Neural crest cell (in vitro differentiated cells): ENCODE measurements around the gene AP1B1. TPM values are rescaled to one million over a fixed set of nuclear protein-coding genes. Genes with fewer than 3 reads are reported as not detected.
"Not testable (repeated sequence)": the region's sequence is repeated elsewhere in the genome, so short reads cannot be mapped to it uniquely, and the experiment has no call there.

Experiments
- DNase-seq: peaks from one replicate; pipeline ENCODE4 v3.0.0; 2021; ENCODE audit warnings: low read depth, mixed read lengths, low spot score
- H3K27ac Mint-ChIP-seq: one replicate; pipeline ENCODE4 v1.8.0; 2021; ENCODE audit warnings: mild to moderate bottlenecking, mixed read lengths; ENCODE audit not compliant: unreplicated experiment
- H3K27me3 Mint-ChIP-seq: 2 replicates; pipeline ENCODE4 v1.8.0; 2021; ENCODE audit warnings: low read depth, mild to moderate bottlenecking, mixed read lengths
- H3K36me3 Mint-ChIP-seq: 2 replicates; pipeline ENCODE4 v1.8.0; 2021; ENCODE audit warnings: low read depth, mild to moderate bottlenecking, mixed read lengths
- H3K4me1 Mint-ChIP-seq: 2 replicates; pipeline ENCODE4 v1.8.0; 2021; ENCODE audit warnings: mixed read lengths
- H3K4me3 Mint-ChIP-seq: one replicate; pipeline ENCODE4 v1.8.0; 2021; ENCODE audit warnings: mild to moderate bottlenecking, mixed read lengths
- H3K9me3 Mint-ChIP-seq: 2 replicates; pipeline ENCODE4 v1.8.0; 2021; ENCODE audit warnings: mixed read lengths
- CTCF ChIP-seq: fragments of 200-600 bp; sonication (generic); conservative IDR thresholded peaks from 2 replicates; pipeline ENCODE4 v1.5.0; 2021; ENCODE audit warnings: antibody characterized with exemption, mild to moderate bottlenecking
- total RNA-seq: library from RNA; stranded (reverse); gene quantifications from 2 replicates; pipeline ENCODE4 v1.2.1, GENCODE V29; 2021

The AP1B1 gene
- total RNA-seq, 1 donor from 2014 or later = 58.4 TPM

- Mint-ChIP-seq H3K4me3 (peak overlapping the region; percentile 50), H3K4me1 (peaks cover 33% of the 10 kb centered on the region), H3K9me3 (no peaks in the 10 kb centered on the region), H3K27me3 (no peaks in the 10 kb centered on the region), H3K36me3 (no peaks in the 10 kb centered on the region), H3K27ac (peak overlapping the region; percentile 58)
- no peak for TF ChIP-seq CTCF
- DNase-seq = peak; percentile 47
Measured at GRCh38 chr22:29369460-29369859, 18.9 kb downstream of the AP1B1 start.

- DNase-seq = peak; percentile 55
- Mint-ChIP-seq H3K36me3 (peaks cover 3% of the 10 kb centered on the region), H3K9me3 (no peaks in the 10 kb centered on the region), H3K4me3 (no peak overlapping the region), H3K27ac (no peak overlapping the region), H3K4me1 (peaks cover 5% of the 10 kb centered on the region), H3K27me3 (no peaks in the 10 kb centered on the region)
- peak; percentile 65 for TF ChIP-seq CTCF
Measured at GRCh38 chr22:29359469-29359868, 28.9 kb downstream of the AP1B1 start.

GRCh38 chr22:29357193-29357890 is 31.0 kb downstream of the AP1B1 start:
- not testable (repeated sequence) for H3K27me3 Mint-ChIP-seq, DNase-seq, H3K36me3 Mint-ChIP-seq, H3K4me3 Mint-ChIP-seq, H3K9me3 Mint-ChIP-seq, H3K27ac Mint-ChIP-seq
- peaks cover 13% of the 10 kb centered on the region for H3K4me1 Mint-ChIP-seq

GRCh38 chr22:29353860-29354259 is 34.5 kb downstream of the AP1B1 start:
- peaks cover 4% of the 10 kb centered on the region for H3K36me3 Mint-ChIP-seq
- peaks cover 13% of the 10 kb centered on the region for H3K4me1 Mint-ChIP-seq
- H3K27me3 Mint-ChIP-seq = no peaks in the 10 kb centered on the region
- DNase-seq = no peak
- H3K27ac Mint-ChIP-seq = no peak overlapping the region
- TF ChIP-seq CTCF = no peak
- H3K9me3 Mint-ChIP-seq = no peaks in the 10 kb centered on the region
- H3K4me3 Mint-ChIP-seq = no peak overlapping the region

GRCh38 chr22:29353286-29353685 is 35.1 kb downstream of the AP1B1 start:
- no peaks in the 10 kb centered on the region for H3K9me3 Mint-ChIP-seq
- no peak for TF ChIP-seq CTCF
- no peaks in the 10 kb centered on the region for H3K27me3 Mint-ChIP-seq
- H3K27ac Mint-ChIP-seq = peak overlapping the region; percentile 41
- no peak overlapping the region for H3K4me3 Mint-ChIP-seq
- peaks cover 13% of the 10 kb centered on the region for H3K4me1 Mint-ChIP-seq
- no peak for DNase-seq
- H3K36me3 Mint-ChIP-seq = peaks cover 6% of the 10 kb centered on the region

- peaks cover 13% of the 10 kb centered on the region for H3K4me1 Mint-ChIP-seq
- no peak for DNase-seq
- H3K4me3 Mint-ChIP-seq = no peak overlapping the region
- H3K27me3 Mint-ChIP-seq = no peaks in the 10 kb centered on the region
- no peak for TF ChIP-seq CTCF
- H3K27ac Mint-ChIP-seq = peak overlapping the region; percentile 41
- H3K9me3 Mint-ChIP-seq = no peaks in the 10 kb centered on the region
- H3K36me3 Mint-ChIP-seq = peaks cover 6% of the 10 kb centered on the region
Measured at GRCh38 chr22:29352778-29353177, 35.6 kb downstream of the AP1B1 start.
